Inflammatory macrophage (primary cell): ENCODE measurements around the gene AFF2.
"Not testable (repeated sequence)": the region's sequence is repeated elsewhere in the genome, so short reads cannot be mapped to it uniquely, and the experiment has no call there.

ENCODE experiments used
- DNase-seq, 2 donors: peaks; one replicate each; pipeline ENCODE4 v3.0.0-alpha.2; 2020 to 2022

AFF2 gene

DNA sequence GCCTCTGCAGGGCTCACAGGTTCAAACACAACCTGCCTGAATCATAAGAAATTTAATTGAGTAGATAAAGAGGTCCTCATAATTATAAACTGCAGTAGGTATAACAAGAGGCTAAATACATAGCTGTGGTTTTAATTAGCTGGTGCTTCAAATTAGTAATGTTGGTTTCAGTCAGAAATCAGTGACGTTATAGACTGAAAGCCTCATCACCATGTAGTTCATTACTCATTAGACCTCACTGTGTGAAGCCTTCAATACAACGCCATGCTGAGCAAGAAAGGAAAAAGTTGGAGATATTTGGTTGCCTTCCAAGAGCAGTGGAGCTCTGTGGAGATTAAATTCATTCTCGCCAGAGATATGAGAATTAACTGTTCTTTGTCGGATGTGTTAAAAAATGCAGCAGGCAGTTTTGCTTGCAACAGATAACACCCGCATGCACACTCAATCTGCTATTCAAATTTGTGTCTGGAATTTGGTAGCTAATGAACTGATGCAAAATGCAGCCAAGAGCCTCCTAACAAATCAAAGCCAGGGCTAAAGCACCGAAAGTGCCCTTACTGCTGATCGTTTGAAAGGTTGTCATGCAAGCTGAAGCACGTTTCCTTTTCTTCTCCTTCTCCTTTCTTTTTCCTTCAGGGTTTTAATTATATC is 148.9 kb downstream of the AFF2 start:
- DNase-seq = no peak

DNA sequence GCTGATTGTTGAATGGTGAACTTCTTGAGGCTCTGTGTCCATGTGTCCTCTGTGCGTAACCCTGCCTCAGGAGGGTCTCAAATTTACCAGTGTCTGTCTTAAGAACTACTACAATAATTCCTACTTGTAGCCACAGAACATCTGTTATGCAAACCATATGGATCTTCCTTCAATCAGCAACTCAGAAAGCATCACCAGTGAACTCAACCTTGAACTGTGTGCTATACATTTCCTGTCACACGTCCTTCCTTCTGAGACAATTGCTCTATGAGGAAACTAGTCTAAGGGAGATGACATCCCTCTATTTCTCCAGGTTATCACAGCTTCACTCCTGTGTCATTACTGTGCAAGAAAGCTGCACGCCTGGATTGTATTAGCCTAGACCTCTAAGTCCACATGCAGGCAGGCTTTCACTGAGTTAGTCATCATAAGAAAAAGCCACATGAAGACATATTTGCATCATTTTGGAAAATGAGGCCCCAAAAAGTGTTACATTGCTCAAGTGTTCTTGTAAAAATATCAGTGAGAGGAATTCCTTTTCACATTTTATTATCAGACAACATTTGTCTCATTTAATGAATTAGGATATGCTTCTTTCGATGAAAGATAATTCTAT is 157.8 kb downstream of the AFF2 start:
- DNase-seq = no peak

DNA sequence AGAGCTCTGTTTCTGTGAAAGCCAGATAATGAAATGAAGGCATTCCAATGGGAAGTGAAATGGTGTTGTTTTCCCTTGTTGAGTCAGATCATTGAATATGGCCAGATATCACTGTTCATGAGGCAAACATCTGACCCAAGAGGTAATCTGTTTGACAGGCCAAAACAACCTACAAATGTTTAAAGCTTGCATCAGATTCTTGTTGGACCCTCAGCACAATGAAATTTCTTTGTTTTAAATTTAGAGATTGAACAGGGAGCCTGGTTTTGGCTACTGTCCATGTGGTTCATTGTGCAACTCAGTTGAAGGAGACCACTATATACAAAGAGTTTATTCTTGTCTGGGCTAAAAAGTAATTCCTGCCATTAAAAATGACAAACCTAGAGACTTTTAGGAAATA is 159.1 kb downstream of the AFF2 start:
- no peak for DNase-seq

DNA sequence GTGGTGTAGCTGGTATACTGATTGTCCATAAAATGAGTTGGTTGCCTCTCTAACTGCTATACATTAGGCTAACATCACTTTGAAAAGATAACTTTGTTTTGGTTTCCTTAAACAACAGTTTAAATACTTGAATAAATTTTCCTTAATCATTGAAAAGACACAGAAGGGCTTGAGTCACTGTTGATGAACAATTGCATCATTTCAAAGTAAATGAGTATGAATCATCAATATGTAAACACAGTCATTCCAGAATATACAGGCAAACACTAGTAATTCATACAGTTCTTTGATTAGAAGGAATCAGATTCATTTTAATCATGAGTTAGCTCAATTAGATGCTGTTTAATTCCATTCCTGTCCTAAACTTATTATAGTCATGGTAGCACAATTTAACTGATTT is 160.6 kb downstream of the AFF2 start:
- DNase-seq = no peak

DNA sequence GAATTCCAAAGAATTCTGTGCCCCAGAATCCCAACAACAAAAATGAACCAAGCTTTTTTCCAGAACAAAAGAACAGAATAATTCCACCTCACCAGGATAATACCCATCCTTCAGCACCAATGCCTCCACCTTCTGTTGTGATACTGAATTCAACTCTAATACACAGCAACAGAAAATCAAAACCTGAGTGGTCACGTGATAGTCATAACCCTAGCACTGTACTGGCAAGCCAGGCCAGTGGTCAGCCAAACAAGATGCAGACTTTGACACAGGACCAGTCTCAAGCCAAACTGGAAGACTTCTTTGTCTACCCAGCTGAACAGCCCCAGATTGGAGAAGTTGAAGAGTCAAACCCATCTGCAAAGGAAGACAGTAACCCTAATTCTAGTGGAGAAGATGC is 161.6 kb downstream of the AFF2 start:
- DNase-seq = no peak

DNA sequence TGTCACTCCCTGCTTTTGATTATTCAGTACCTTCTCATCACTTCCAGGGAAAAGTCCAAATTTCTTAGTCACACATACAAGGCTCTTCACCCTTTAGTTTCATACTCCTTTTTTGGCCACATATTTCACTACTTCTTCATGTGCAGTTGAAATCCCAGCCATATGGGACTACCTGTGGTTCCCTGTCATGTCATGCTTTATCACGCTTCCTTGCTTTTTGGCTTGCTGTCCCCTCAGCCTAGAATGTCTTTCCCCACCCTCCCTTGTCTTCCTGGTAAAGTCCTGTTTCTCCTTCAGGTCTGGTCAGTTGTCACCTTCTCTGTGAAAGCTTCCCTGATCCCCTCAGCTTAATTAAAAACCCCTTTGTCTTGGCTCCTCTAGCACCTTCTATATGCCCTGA is 163.8 kb downstream of the AFF2 start:
- DNase-seq = no peak

DNA sequence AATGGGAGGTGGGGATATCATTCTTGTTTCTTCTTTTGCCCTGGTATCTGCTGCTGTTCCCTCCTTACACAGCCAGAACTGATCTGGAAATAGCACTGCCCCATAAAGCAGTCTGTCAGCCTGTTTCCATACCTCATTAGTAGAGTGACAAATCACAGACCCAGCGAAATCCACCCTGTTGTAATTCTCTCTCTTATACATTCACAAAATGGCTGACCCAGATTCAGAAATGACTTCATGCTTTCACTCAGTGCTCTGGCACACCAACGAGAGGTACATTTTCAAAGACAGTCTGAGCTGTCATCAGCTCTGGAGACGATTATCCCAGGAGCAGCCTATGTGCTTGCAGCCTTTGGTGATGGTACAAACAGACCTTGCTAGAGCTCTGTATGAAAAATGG is 164.6 kb downstream of the AFF2 start:
- no peak for DNase-seq

DNA sequence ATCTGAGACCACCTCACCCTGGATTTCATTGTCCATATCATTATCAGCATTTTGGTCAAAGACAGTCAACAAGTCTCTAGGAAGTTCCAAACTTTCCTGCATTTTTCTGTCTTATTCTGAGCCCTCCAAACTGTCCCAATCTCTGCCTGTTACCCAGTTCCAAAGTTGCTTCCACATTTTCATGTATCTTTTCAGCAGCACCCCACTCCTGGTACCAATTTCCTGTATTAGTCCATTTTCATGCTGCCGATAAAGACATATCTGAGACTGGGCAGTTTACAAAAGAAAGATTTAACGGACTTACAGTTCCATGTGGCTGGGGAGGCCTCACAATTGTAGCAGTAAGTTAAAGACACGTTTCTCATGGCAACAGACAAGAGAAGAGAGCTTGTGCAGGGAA is 168.8 kb downstream of the AFF2 start:
- not testable (repeated sequence) for DNase-seq

DNA sequence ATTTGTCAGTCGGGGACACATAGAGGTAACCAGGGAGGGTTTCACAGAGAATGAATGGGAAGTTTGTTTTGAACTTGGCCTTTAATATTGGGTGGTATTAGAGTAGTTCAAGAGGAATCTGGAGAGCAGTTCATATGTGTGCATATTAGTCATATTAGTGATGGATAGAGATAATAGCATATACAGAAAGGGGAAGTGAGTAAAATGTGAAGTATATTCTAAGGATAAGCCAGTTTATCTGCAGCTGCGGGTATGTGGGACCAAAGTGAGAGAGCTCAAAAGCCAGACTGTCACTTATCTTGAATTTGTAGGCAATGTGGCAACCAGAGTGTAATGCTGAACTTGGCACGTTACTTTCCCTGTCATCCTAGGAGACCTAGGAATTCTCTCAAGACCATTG is 169.9 kb downstream of the AFF2 start:
- DNase-seq = no peak

DNA sequence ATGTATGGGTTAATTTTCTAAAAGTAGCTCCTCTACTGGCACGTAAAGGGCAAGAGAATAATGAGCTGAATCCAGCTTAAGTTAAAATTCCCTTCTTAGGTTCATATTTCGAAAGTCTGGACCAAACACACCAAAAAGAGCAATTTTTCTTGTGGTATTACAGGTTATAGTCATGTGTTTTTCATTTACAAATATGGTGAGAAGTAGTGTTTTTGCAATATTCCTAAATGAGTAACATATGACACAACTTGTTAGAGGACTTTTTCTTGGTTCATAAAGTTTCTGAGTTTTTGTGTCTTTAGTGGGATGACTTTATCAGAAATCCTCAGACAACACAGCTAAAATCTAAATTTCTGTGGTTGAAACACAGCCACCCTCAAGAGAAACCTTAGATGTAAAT is 172.1 kb downstream of the AFF2 start:
- no peak for DNase-seq

DNA sequence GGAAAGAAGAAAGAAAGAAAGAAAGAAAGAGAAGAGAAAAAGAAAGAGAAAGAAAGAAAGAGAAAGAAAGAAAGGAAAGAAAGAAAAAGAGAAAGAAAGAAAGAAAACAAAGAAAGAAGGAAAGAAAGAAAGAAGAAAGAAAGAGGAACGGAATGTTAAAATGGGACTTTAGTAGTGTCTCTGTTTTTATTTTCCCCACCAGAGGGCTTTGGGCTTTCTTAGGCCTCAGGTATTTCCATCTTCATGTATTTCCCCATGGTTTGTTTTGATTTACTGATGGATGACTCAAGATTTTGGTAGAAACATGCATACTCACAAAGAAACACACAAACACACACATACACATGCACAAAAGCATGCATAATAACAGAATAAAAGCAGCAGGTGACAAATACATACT is 181.2 kb downstream of the AFF2 start:
- no peak for DNase-seq

DNA sequence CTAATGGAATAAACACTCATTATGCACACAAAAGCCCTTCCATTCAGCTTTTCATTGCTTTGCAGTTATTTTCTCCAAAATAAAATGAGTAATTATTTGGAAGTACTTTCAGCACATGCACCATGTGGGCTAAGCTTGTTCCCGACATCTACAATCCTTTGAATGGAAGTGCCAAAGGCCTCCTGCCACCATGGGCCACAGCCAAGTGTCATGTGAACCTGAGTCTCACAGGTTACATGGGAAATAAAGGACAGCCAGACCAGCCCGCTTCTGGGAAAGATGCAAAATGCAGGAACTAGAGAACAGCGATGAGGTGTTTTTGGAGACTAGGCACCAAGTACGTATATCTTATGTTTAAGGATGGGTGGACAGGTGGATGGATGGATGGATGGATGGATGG is 181.8 kb downstream of the AFF2 start:
- DNase-seq = no peak

DNA sequence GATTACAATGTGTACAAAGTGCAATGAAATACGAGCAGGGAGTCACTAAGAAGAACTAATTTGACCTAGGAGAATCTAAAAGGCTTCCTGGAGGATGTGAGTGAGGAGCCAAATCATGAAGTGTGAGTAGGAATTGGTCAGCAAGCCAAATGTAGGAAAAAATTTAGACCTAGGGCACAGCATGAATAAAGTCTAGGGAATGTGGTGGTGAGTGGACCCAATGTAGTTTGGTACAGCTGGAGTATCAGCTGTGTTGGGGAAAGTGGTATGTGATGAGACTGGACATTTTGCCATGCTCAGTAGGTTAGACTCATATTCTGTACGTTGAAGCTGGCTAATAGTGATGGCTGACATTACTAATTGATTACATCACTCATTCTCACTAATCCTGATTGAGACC is 191.0 kb downstream of the AFF2 start:
- no peak for DNase-seq

DNA sequence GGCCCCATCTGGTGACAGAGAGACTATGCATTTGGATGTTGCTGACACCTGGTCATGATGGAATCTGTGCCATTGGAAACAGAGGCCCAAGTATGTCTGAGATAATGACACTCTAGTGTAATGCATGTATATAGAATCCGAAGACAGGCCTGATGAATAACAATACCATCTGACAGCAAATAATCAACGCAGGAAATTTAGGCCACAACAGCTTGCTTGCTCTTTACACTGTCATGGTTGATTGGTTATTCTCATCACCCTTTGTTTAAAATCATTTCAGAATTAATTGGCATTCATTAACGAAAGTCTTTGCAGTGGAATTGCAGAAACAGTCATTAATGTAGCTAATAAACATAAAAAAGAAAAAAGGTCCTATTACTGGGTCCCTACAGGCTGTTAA is 194.8 kb downstream of the AFF2 start:
- no peak for DNase-seq

DNA sequence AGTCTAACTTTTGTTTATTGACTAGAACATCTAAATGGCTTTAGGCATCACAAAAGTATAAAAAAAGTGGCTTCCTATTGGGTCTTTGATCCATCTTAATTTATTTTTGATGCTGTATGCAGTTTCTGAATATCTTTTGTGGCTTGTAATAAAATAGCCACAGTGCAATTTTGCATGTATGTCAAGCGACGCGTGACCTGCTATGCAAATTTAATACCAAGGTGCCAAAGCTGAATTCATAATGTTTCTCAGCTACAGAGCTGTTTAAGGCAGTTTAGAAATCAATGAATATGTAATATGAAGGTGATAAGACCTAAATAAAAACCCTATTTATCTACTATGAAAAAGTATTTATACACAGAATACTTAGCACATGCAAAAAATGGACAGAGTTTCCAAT is 197.8 kb downstream of the AFF2 start:
- no peak for DNase-seq

DNA sequence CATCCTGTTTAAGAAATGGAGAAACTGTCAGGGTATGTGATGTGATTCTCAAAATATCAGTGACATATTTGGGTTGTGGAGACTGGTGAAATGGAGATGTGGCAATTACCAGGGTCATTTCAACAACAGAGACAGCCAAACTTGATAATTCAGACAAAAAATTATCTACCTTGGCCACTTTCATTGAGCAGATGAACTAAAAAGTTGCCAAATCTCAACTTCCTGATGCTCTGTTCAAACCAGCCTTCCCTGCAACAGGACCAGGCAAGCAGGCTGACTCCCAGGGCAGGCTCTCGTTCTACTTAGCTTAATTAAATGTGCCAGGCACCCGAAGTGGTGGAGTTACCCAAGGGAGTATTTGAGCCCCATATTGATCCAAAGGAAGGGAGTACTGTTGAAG is 199.6 kb downstream of the AFF2 start:
- no peak for DNase-seq

DNA sequence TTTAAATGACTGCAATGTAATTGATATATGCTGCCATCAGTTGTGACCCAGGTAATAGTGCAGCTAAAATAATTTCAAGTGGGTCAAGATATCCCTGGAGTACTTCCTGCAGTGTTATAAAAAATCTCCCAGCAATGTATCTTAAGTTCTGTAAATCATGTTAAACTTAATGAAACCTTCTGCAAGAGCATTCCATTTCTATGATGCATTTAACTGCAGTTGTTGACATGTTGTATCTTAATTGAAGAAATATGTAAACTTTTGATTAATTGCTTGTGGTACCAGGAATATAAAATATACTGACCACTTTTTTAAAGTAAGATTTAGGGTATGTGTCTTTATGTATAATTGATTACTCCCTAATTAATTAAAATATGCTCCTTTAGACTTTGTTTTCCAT is 213.6 kb downstream of the AFF2 start:
- DNase-seq = no peak

DNA sequence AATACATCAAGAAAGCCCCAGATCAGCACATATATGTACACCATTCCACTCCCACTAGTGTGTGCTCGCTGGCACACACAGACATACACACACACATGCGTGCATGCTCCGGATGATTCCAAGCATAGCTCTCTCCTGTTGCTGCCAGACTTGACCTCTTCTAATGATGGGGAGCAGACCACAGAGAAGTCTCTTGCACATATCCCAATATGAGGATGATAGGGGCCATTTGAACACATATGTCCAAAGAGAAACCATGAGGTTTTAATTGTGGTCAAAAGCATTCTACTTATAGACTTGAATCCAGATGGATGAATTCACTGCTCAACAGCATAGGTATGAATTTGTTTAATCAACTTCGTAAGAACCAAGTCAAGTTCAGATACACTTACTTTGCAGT is 214.9 kb downstream of the AFF2 start:
- DNase-seq = no peak

DNA sequence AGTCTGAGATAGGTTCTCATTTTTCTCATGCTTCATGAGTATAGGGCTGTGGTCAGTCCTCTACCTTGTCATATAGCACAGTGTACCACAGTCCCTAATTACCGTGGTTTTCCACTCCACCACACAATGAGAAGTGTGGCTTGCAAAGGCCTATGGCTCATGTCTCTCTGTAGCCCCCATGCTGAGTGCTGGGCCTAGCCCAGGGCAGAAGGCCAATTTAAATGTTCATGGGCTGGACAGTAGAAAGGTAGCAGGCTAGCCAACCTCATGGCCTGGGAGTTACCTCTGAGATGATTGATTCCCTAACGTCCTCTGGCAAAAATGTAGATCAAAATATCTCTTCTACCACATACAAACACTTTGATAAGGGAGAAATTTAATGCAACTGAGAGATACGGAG is 222.5 kb downstream of the AFF2 start:
- no peak for DNase-seq

DNA sequence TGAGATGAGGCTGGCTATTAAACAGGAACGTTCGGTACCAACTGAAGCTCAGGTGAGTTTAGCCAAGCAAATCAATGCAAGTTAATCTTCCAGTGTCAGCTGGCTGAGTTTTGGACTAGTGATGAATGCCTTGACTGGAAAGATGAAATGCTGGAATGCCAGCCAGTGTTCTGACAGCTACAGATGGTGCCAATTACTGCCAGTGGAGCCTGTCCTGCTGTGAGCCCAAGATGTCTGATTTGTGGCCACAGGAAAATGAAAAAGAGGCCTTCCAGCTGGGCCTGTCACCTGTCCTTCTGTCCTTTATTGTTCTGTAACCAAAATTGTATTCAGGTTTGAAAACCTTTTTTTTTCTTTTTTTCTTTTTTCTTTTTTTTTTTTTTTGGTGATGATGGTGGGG is 223.1 kb downstream of the AFF2 start:
- DNase-seq = no peak

DNA sequence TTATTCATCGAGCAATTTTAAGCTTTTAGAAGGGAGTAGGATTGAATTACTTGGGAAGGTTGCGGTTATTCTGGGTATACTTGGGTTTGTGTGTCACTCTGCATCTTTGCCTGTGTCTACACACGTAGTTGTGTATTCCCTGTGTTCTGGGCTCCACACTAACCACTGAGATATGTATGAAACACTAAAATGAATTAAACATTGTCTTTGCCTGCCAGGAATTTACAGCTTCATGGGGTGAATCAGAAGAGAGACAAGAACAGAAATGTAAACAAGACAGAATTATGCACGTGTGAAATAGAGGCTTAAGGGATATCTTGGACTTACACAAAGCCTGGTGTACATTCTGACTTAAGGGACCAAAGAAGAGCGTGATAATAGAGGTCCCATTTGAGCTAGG is 228.5 kb downstream of the AFF2 start:
- DNase-seq = no peak

DNA sequence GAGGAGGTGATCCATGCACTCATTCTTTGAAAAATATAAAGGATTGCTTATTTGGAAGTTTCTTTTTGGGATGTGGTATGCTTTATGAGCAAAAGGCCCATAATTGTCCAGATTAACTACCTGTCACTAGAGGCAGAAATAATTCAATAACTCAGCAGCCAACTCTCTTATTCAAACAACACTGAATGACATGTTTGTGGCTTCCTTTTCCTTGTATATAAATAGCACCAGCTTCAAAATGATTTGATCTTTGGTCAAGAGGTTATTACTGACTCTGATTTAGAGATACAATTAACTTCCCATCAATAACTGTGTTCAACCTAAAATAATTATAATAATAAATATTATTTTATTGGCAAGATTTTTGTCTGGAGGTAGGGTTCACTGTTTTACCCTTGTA is 232.3 kb downstream of the AFF2 start:
- DNase-seq = no peak

DNA sequence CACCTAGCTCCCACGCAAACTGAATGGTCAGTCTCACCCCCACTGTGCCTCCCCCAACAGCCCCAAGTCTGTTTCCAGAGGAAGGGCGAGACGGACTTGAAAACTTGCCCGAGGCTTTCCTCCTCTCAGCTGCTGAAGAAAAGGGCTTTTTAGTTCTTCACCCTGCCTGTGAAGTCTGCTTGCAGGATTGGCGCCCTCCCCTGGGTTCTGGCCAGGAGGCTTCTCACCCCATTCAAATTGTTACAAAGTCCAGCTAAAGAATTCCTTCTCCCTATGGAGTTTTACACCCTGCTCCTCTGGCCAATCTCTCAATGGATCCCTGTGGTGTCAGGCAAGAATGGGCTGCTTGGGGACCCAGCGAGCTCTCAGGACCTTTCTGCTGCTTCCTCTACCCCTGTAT is 241.0 kb downstream of the AFF2 start:
- no peak for DNase-seq

DNA sequence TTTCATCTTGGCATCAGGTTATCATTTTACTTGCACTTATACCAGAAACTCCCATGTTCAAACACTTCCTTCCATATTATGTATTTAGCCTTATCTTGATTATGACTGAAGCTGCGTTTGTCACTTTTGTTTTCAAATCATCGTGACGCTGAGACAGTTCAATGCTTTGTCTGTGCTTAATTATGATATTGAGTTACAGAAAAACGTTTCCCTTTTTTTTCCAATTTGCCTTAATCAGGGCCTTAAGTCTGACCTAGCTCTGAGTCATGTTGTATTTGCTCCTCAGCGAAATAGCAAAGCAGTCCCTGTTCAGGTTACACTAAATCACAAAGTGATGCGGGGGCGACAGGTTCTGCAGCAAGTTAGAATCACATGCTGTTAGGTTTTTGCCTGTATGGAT is 254.7 kb downstream of the AFF2 start:
- no peak for DNase-seq

DNA sequence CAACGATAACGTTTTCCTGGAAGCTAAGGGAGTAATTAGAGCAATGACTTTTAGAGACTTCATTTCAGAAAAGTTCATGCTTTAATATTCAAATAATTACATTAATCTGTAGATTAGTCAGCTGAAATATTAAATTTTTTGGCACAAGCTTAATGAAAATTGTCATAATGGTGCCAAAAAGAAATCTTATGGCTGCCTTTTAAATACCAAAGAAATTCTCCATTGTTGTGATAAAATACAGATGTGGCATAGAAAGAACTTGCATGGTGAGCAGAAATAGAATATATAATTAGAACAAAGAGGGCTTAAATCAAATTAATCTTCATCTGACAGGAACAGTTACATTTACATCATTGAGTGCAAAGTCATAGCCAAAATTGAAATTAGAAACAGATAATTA is 263.5 kb downstream of the AFF2 start:
- no peak for DNase-seq
